Glutamatergic neuron (in vitro differentiated cells): ENCODE measurements around the gene MMS22L. TPM values are rescaled to one million over a fixed set of nuclear protein-coding genes. Genes with fewer than 3 reads are reported as not detected.

Source experiments
- DNase-seq: peaks from one replicate; pipeline ENCODE4 v3.0.0; 2022
- H3K27ac Mint-ChIP-seq: one replicate; pipeline ENCODE4 v1.8.0; 2020; ENCODE audit warnings: mild to moderate bottlenecking, mixed read lengths, inconsistent platforms; ENCODE audit not compliant: unreplicated experiment
- H3K27me3 Mint-ChIP-seq: one replicate; pipeline ENCODE4 v1.8.0; 2020; ENCODE audit warnings: mild to moderate bottlenecking, moderate library complexity, mixed read lengths, inconsistent platforms; ENCODE audit not compliant: unreplicated experiment
- H3K36me3 Mint-ChIP-seq: one replicate; pipeline ENCODE4 v1.8.0; 2020; ENCODE audit warnings: mild to moderate bottlenecking, mixed read lengths, inconsistent platforms; ENCODE audit not compliant: unreplicated experiment
- H3K4me1 Mint-ChIP-seq: one replicate; pipeline ENCODE4 v1.8.0; 2020; ENCODE audit warnings: mild to moderate bottlenecking, low read depth, mixed read lengths, inconsistent platforms; ENCODE audit not compliant: unreplicated experiment
- H3K4me3 Mint-ChIP-seq: one replicate; pipeline ENCODE4 v1.8.0; 2020; ENCODE audit warnings: mild to moderate bottlenecking, mixed read lengths, inconsistent platforms; ENCODE audit not compliant: unreplicated experiment
- H3K9me3 Mint-ChIP-seq: one replicate; pipeline ENCODE4 v1.8.0; 2020; ENCODE audit warnings: mild to moderate bottlenecking, moderate library complexity, mixed read lengths, inconsistent platforms; ENCODE audit not compliant: unreplicated experiment
- CTCF ChIP-seq: fragments of 200-600 bp; sonication (generic); IDR thresholded peaks from one replicate; pipeline ENCODE4 v1.5.0; 2021; ENCODE audit not compliant: partially characterized antibody, unreplicated experiment
- total RNA-seq: library from RNA; stranded (reverse); fragmentation: NEBNext Ultra II Directional; extraction: Animal tissue kit (Norgen Biotek cat#: 25700); gene quantifications from one replicate; pipeline ENCODE4 v1.2.1, GENCODE V29; 2021; ENCODE audit not compliant: unreplicated experiment

MMS22L gene
- total RNA-seq, 1 donor from 2014 or later, result 9.1 TPM

- H3K4me3 Mint-ChIP-seq, result no peak overlapping the region
- DNase-seq, result no peak
- no peaks in the 10 kb centered on the region for H3K36me3 Mint-ChIP-seq
- no peaks in the 10 kb centered on the region for H3K4me1 Mint-ChIP-seq
- no peak for TF ChIP-seq CTCF
- H3K9me3 Mint-ChIP-seq, result peaks cover 2% of the 10 kb centered on the region
- no peaks in the 10 kb centered on the region for H3K27me3 Mint-ChIP-seq
- no peak overlapping the region for H3K27ac Mint-ChIP-seq
Measured at GRCh38 chr6:97151601-97152000, 131.4 kb downstream of the MMS22L start.

- Mint-ChIP-seq H3K27ac (no peak overlapping the region), H3K27me3 (no peaks in the 10 kb centered on the region)
- TF ChIP-seq CTCF, result no peak
Measured at GRCh38 chr6:97150932-97151331, 132.1 kb downstream of the MMS22L start.

GRCh38 chr6:97147421-97147820 is 135.6 kb downstream of the MMS22L start:
- no peaks in the 10 kb centered on the region for H3K27me3 Mint-ChIP-seq
- TF ChIP-seq CTCF, result no peak

More at GRCh38 chr6:97150932-97151331, 132.1 kb downstream of the MMS22L start:
- Mint-ChIP-seq H3K36me3 (no peaks in the 10 kb centered on the region), H3K4me1 (no peaks in the 10 kb centered on the region), H3K4me3 (no peak overlapping the region), H3K9me3 (peaks cover 2% of the 10 kb centered on the region)
- no peak for DNase-seq

GRCh38 chr6:97145691-97146090 is 137.3 kb downstream of the MMS22L start:
- Mint-ChIP-seq H3K9me3 (no peaks in the 10 kb centered on the region), H3K27ac (no peak overlapping the region), H3K4me3 (no peak overlapping the region), H3K36me3 (no peaks in the 10 kb centered on the region), H3K4me1 (no peaks in the 10 kb centered on the region), H3K27me3 (no peaks in the 10 kb centered on the region)
- no peak for TF ChIP-seq CTCF
- no peak for DNase-seq

More at GRCh38 chr6:97147421-97147820, 135.6 kb downstream of the MMS22L start:
- Mint-ChIP-seq H3K27ac (no peak overlapping the region), H3K36me3 (no peaks in the 10 kb centered on the region), H3K9me3 (no peaks in the 10 kb centered on the region), H3K4me3 (no peak overlapping the region), H3K4me1 (no peaks in the 10 kb centered on the region)
- DNase-seq, result no peak

GRCh38 chr6:97141756-97142155 is 141.3 kb downstream of the MMS22L start:
- Mint-ChIP-seq H3K4me3 (no peak overlapping the region), H3K27me3 (peaks cover 2% of the 10 kb centered on the region), H3K36me3 (no peaks in the 10 kb centered on the region), H3K4me1 (no peaks in the 10 kb centered on the region), H3K27ac (no peak overlapping the region), H3K9me3 (peaks cover 1% of the 10 kb centered on the region)
- TF ChIP-seq CTCF, result no peak
- no peak for DNase-seq
